HL-60 (cell line): Measurements from ENCODE around the gene SLC1A7.

ENCODE experiments used
- CTCF ChIP-seq: IDR thresholded peaks from one replicate; pipeline ENCODE4 v1.5.1; 2011; ENCODE audit warnings: low read length, control low read depth, inconsistent platforms; ENCODE audit not compliant: insufficient read depth
- GABPA ChIP-seq: IDR thresholded peaks from 2 replicates; pipeline ENCODE4 v1.6.1; 2012; ENCODE audit warnings: low read depth
- POLR2AphosphoS5 ChIP-seq: IDR thresholded peaks from 2 replicates; pipeline ENCODE4 v1.6.1; 2012; ENCODE audit warnings: low read depth
- SPI1 ChIP-seq: IDR thresholded peaks from 2 replicates; pipeline ENCODE4 v1.6.1; 2012; ENCODE audit warnings: low read depth, mild to moderate bottlenecking, borderline replicate concordance
- TF ChIP-seq, protein P1 (sequence below): IDR thresholded peaks from 2 replicates; pipeline ENCODE4 v1.6.1; 2012; ENCODE audit warnings: low read depth; ENCODE audit not compliant: insufficient replicate concordance

GRCh38 chr1:53145619-53145941 lies 3.1 kb upstream of the SLC1A7 start:
- no peak for TF ChIP-seq CTCF
- TF ChIP-seq POLR2AphosphoS5 = no peak
- TF ChIP-seq, protein P1, sequence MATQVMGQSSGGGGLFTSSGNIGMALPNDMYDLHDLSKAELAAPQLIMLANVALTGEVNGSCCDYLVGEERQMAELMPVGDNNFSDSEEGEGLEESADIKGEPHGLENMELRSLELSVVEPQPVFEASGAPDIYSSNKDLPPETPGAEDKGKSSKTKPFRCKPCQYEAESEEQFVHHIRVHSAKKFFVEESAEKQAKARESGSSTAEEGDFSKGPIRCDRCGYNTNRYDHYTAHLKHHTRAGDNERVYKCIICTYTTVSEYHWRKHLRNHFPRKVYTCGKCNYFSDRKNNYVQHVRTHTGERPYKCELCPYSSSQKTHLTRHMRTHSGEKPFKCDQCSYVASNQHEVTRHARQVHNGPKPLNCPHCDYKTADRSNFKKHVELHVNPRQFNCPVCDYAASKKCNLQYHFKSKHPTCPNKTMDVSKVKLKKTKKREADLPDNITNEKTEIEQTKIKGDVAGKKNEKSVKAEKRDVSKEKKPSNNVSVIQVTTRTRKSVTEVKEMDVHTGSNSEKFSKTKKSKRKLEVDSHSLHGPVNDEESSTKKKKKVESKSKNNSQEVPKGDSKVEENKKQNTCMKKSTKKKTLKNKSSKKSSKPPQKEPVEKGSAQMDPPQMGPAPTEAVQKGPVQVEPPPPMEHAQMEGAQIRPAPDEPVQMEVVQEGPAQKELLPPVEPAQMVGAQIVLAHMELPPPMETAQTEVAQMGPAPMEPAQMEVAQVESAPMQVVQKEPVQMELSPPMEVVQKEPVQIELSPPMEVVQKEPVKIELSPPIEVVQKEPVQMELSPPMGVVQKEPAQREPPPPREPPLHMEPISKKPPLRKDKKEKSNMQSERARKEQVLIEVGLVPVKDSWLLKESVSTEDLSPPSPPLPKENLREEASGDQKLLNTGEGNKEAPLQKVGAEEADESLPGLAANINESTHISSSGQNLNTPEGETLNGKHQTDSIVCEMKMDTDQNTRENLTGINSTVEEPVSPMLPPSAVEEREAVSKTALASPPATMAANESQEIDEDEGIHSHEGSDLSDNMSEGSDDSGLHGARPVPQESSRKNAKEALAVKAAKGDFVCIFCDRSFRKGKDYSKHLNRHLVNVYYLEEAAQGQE = no peak
- no peak for TF ChIP-seq GABPA
- TF ChIP-seq SPI1 = no peak
